SK-N-MC (cell line): ENCODE measurements around the gene RHOU.

Experiments used
- EZH2 ChIP-seq: fragments of 200-600 bp; sonication (generic); IDR thresholded peaks from one replicate; pipeline ENCODE4 v1.6.1; 2017; ENCODE audit warnings: antibody characterized with exemption
- POLR2AphosphoS5 ChIP-seq: IDR thresholded peaks from 2 replicates; pipeline ENCODE4 v1.6.1; 2012; ENCODE audit warnings: mild to moderate bottlenecking, low read depth, low read length, borderline replicate concordance

DNA sequence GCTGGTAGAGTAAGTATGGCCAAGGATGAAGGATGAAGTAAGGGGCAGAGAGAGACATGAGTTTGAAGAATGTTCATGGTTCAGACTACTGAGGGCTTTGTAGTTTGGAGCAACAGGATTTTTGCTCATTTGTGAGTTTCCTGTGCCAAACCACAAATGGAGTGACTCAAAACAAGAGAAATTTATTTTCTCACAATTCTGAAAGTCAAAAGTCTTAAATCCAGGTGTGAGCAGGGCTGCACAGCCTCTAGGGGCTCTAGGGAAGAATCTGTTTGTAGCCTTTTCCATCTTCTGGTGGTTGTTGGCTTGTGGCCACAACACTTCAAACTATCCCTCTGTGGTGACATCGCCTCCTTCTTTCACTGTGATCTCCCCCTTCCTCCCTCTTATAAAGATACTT lies 58.9 kb downstream of the RHOU start:
- TF ChIP-seq POLR2AphosphoS5 (no peak), EZH2 (no peak)
